Measurements from ENCODE around the gene BPIFB1.

DNA sequence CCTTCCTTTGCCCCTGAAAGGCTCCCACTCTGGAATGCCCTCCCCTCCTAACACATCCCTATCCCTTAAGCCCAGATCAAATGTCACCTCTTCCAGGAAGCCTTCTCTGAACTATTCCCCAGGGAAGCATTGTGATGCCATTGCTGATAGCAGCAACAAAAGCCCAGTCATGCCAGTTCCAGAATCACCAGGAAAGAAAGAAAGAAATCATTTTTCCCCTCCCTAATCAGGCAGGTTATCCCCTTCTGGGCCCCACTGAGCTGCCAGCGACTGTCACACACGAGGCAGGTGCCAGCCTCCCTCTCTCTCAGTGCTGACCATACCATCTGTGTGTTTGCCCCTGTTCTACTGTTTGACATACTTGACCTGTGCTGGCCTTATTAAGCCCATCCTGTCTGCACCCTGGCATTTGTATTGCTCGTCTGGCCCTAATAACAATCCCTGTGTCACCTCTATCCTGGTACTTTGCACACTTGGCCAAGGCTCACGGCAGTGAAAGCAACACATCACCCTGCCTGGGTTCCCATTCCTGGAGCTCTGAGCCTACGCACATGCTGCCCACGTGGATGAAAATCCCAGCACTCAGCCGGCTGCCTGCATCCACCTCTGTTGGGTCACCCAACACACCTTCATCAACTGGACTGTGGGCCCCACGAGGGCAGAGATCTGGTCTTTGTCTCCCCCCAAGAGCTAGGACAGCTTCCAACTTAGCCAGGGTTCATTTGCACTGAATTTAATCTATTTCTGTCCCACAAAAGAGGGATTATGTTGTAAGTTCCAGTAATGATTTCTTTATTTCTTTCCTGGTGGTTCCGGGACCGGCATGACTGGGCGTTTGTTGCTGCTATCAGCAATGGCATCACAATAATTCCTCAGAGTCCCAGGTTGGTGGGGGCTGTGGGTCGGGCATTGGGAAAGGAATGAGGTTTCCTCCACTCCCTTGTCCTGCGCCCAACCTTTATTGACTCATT, 5.3 kb upstream of the BPIFB1 start:
- TF ChIP-seq EP300 (IDR thresholded peaks at IDR 0.05; ENCODE audit: low read depth in 2 of 2, low read length in 2 of 2) (peak in 1 of 2 experiments; percentile 53; a peak in 1 of 4 replicates), EP300 (CRISPR knock-in tag; IDR thresholded peaks at IDR 0.05; ENCODE audit: borderline replicate concordance) (peak; percentile 60; the same call in 1 of the 2 replicates), MATR3 (CRISPR knock-in tag; IDR thresholded peaks at IDR 0.05) (no peak), ZBTB33 (CRISPR knock-in tag; IDR thresholded peaks at IDR 0.05) (no peak)

Data from HepG2 (cell line).